Skin epidermis (tissue), 12 donors: Measurements from ENCODE around the gene CAP2.
"Not testable (repeated sequence)": the region's sequence is repeated elsewhere in the genome, so short reads cannot be mapped to it uniquely, and the experiment has no call there.

Experiments
- H3K27ac ChIP-seq, 21 experiments: fragments of 200-600 bp; sonication (generic) in 11 of 21; one replicate each; pipeline ENCODE4 v1.5.0; 2020; ENCODE audit warnings: mild to moderate bottlenecking in 3 of 21, inconsistent platforms in 2 of 21, moderate library complexity in 2 of 21
- H3K4me3 ChIP-seq, 7 experiments: fragments of 200-600 bp; sonication (generic) in 2 of 7; one replicate each; pipeline ENCODE4 v1.5.0; 2020; ENCODE audit warnings: inconsistent platforms in 2 of 7, mild to moderate bottlenecking in 2 of 7, moderate library complexity in 1 of 7

The CAP2 gene

GRCh38 chr6:17393892-17394631 is 667 bp downstream of the CAP2 start:
- Histone ChIP-seq H3K4me3 (peak overlapping the region; percentile 38 to 79 (median 51)), H3K27ac (peak overlapping the region in 11 of 21 experiments; percentile 23 to 83 (median 75))

- H3K4me3 ChIP-seq: no peak overlapping the region
- no peak overlapping the region for H3K27ac ChIP-seq
These were observed 1.7 kb downstream of the CAP2 start for GRCh38 chr6:17395112-17395511.

- Histone ChIP-seq H3K4me3 (no peak overlapping the region), H3K27ac (no peak overlapping the region)
These were observed 2.9 kb downstream of the CAP2 start for GRCh38 chr6:17396256-17396655.

- H3K27ac ChIP-seq: no peak overlapping the region
These were observed 4.4 kb downstream of the CAP2 start for GRCh38 chr6:17397764-17398194.

GRCh38 chr6:17405181-17405943 is 12.0 kb downstream of the CAP2 start:
- H3K4me3 ChIP-seq, H3K27ac ChIP-seq: not testable (repeated sequence)

More at GRCh38 chr6:17397764-17398194, 4.4 kb downstream of the CAP2 start:
- no peak overlapping the region for H3K4me3 ChIP-seq

- Histone ChIP-seq H3K4me3 (no peak overlapping the region), H3K27ac (no peak overlapping the region)
These were observed 12.5 kb downstream of the CAP2 start for GRCh38 chr6:17405944-17406245.

- Histone ChIP-seq H3K27ac (no peak overlapping the region), H3K4me3 (no peak overlapping the region)
These were observed 14.7 kb downstream of the CAP2 start for GRCh38 chr6:17408081-17408480.

GRCh38 chr6:17410281-17410680 is 16.9 kb downstream of the CAP2 start:
- Histone ChIP-seq H3K4me3 (no peak overlapping the region), H3K27ac (no peak overlapping the region)

- H3K27ac ChIP-seq: no peak overlapping the region
- H3K4me3 ChIP-seq: no peak overlapping the region
These were observed 19.9 kb downstream of the CAP2 start for GRCh38 chr6:17413313-17413750.

- not testable (repeated sequence) for H3K4me3 ChIP-seq, H3K27ac ChIP-seq
These were observed 21.0 kb downstream of the CAP2 start for GRCh38 chr6:17414395-17414794.

GRCh38 chr6:17415321-17415720 is 21.9 kb downstream of the CAP2 start:
- H3K27ac ChIP-seq: no peak overlapping the region
- H3K4me3 ChIP-seq: no peak overlapping the region

GRCh38 chr6:17416806-17417205 is 23.4 kb downstream of the CAP2 start:
- Histone ChIP-seq H3K27ac (peak overlapping the region in 3 of 21 experiments; percentile 12 to 87 (median 76)), H3K4me3 (no peak overlapping the region)

- H3K27ac ChIP-seq: peak overlapping the region in 18 of 21 experiments; percentile 10 to 87 (median 39)
- no peak overlapping the region for H3K4me3 ChIP-seq
These were observed 24.4 kb downstream of the CAP2 start for GRCh38 chr6:17417817-17418216.

GRCh38 chr6:17418281-17419188 is 25.1 kb downstream of the CAP2 start:
- H3K27ac ChIP-seq: peak overlapping the region in 20 of 21 experiments; percentile 5 to 87 (median 38)
- no peak overlapping the region for H3K4me3 ChIP-seq

GRCh38 chr6:17419189-17419575 is 25.8 kb downstream of the CAP2 start:
- Histone ChIP-seq H3K27ac (peak overlapping the region in 8 of 21 experiments; percentile 9 to 76 (median 60)), H3K4me3 (no peak overlapping the region)

GRCh38 chr6:17420368-17420767 is 27.0 kb downstream of the CAP2 start:
- no peak overlapping the region for H3K4me3 ChIP-seq
- H3K27ac ChIP-seq: no peak overlapping the region

- Histone ChIP-seq H3K4me3 (no peak overlapping the region), H3K27ac (no peak overlapping the region)
These were observed 28.0 kb downstream of the CAP2 start for GRCh38 chr6:17421406-17421805.

GRCh38 chr6:17423026-17423425 is 29.6 kb downstream of the CAP2 start:
- H3K27ac ChIP-seq: no peak overlapping the region
- H3K4me3 ChIP-seq: no peak overlapping the region

- H3K27ac ChIP-seq: no peak overlapping the region
- no peak overlapping the region for H3K4me3 ChIP-seq
These were observed 33.7 kb downstream of the CAP2 start for GRCh38 chr6:17427062-17427461.

- Histone ChIP-seq H3K27ac (no peak overlapping the region), H3K4me3 (no peak overlapping the region)
These were observed 34.2 kb downstream of the CAP2 start for GRCh38 chr6:17427617-17428016.
